Ovary (tissue), 9 donors: ENCODE measurements around the gene HSPA1L. TPM values are rescaled to one million over a fixed set of nuclear protein-coding genes. Genes with fewer than 3 reads are reported as not detected.
"Not testable (repeated sequence)": the region's sequence is repeated elsewhere in the genome, so short reads cannot be mapped to it uniquely, and the experiment has no call there.

ENCODE experiments used
- DNase-seq, 5 donors: peaks; one replicate each; pipeline ENCODE4 v3.0.0-alpha.2; 2019 to 2020
- H3K27ac ChIP-seq, 2 donors: fragments of 200-600 bp; one replicate each; pipeline versions ENCODE4 v1.5.1 to v1.8.0; 2019 to 2022
- H3K27me3 ChIP-seq: fragments of 200-600 bp; one replicate; pipeline ENCODE4 v1.8.0; 2022
- H3K36me3 ChIP-seq: fragments of 200-600 bp; sonication (generic); one replicate; pipeline ENCODE4 v1.5.1; 2019
- H3K4me1 ChIP-seq: one replicate; pipeline ENCODE4 v1.8.1; 2013; ENCODE audit warnings: mild to moderate bottlenecking, moderate library complexity; ENCODE audit not compliant: insufficient read depth
- H3K4me3 ChIP-seq: fragments of 200-600 bp; sonication (generic); one replicate; pipeline ENCODE4 v1.5.1; 2017
- H3K9me3 ChIP-seq, 2 donors: fragments of 200-600 bp in 1 of 2; sonication (generic) in 1 of 2; one replicate each; pipeline versions ENCODE4 v1.5.1 to v1.8.1; 2013 to 2019; ENCODE audit warnings: mild to moderate bottlenecking in 1 of 2, moderate library complexity in 1 of 2
- CTCF ChIP-seq, 3 donors: fragments of 450-650 bp in 2 of 3; fragments of 200-600 bp in 1 of 3; IDR thresholded peaks; one replicate each; pipeline versions ENCODE4 v1.5.1 to v1.8.0; 2016 to 2022; ENCODE audit warnings: antibody characterized with exemption in 3 of 3, mild to moderate bottlenecking in 1 of 3
- EP300 ChIP-seq: sonication (generic); formaldehyde crosslinking; IDR thresholded peaks from one replicate; pipeline ENCODE4 v1.6.1; 2017; ENCODE audit warnings: antibody characterized with exemption
- POLR2A ChIP-seq: fragments of 450-650 bp; IDR thresholded peaks from one replicate; pipeline ENCODE4 v1.6.1; 2017; ENCODE audit warnings: antibody characterized with exemption, mild to moderate bottlenecking, moderate library complexity
- WGBS, 3 donors: extraction: QIAGEN DNeasy Blood & Tissue Kit in 1 of 3; methylation state at CpG; one replicate each; pipeline versions ENCODE4 v1.1.5 to v1.1.7; 2013 to 2017; 5-methylcytosine and 5-hydroxymethylcytosine counted together
- intact Hi-C, 4 donors: fragments of 100-400 bp; cut with DNase I; formaldehyde crosslinking; loops; one replicate each; pipeline versions ENCODE4 v1.11.0 to v1.15.1; 2022 to 2023
- polyA plus RNA-seq, 2 donors: library from polyadenylated mRNA; stranded (reverse); fragments of 200-250 nt in 1 of 2; fragments of 350-450 nt in 1 of 2; fragmentation: Illumina TruSeq in 1 of 2; extraction: RNeasy Lipid Tissue Mini Kit (QIAGEN cat#74804) in 1 of 2; gene quantifications; one replicate each; pipeline ENCODE4 v1.2.3, GENCODE V29; 2013 to 2014
- total RNA-seq, 7 donors: library from RNA; depleted of rRNA in 2 of 7; stranded (reverse); fragments of >200 nt in 2 of 7; fragmentation: NEBNext Ultra II Directional in 3 of 7; extraction: Animal tissue kit (Norgen Biotek cat#: 25700) in 3 of 7; gene quantifications; one replicate each; pipeline versions ENCODE4 v1.1.0 to v1.2.4, GENCODE V29; 2016 to 2023
- donor health status: DM: no; HTN: no; CAD: no; lungs with moderate emphysema.
- donor health status: DM: no; HTN: no; CAD: no.
- donor health status: Bipolar disorder and iron deficiency.
- donor health status: DM: yes; HTN: yes; CAD: no.
- donor health status: DM: no; HTN: no; CAD: no.
- donor health status: DM: yes; HTN: yes; CAD: no.

Gene HSPA1L
- total and polyA plus RNA-seq, 9 donors = 1.3 to 6.1 (median 3.9) TPM

- Histone ChIP-seq H3K4me1 (peaks cover 6% of the 10 kb centered on the region), H3K9me3 (no peaks in the 10 kb centered on the region), H3K27ac (peak overlapping the region; percentile 93 to 96), H3K4me3 (peak overlapping the region; percentile 67), H3K27me3 (no peaks in the 10 kb centered on the region), H3K36me3 (no peaks in the 10 kb centered on the region)
- DNase-seq = peak in 1 of 5 donors; percentile 54
- WGBS, 3 donors = 1% methylated on average over 44 of the region's 44 CpGs
- intact Hi-C loops = loop anchor here in 2 of 4 donors (5.0 to 10.0 kb wide), 2 partner anchors 37 to 60 kb away; partner anchors contain the start of gene CLIC1 (in 1 of the 2)
- TF ChIP-seq CTCF (IDR thresholded peaks at IDR 0.05) (no peak), EP300 (no peak), POLR2A (no peak)
Measured at GRCh38 chr6:31794866-31795615, 20.0 kb downstream of the HSPA1L start.

- WGBS, 3 donors = 7 to 8% (median 8%) methylated on average over 7 of the region's 7 CpGs
- peak overlapping the region; percentile 67 for H3K4me3 ChIP-seq
Measured at GRCh38 chr6:31794294-31794865, 20.7 kb downstream of the HSPA1L start.

GRCh38 chr6:31793927-31794245, 21.2 kb downstream of the HSPA1L start:
- not testable (repeated sequence) for H3K4me1 ChIP-seq, H3K4me3 ChIP-seq, H3K27me3 ChIP-seq, DNase-seq, H3K36me3 ChIP-seq, H3K9me3 ChIP-seq
- 87 to 89% (median 88%) methylated on average over 6 of the region's 6 CpGs for WGBS, 3 donors
- intact Hi-C loops = loop anchor here in 1 of 4 donors (5.0 to 10.0 kb wide), 2 partner anchors 38 to 59 kb away; partner anchors contain the start of gene CLIC1
- peak overlapping the region in 1 of 2 donors; percentile 96 for H3K27ac ChIP-seq

More at GRCh38 chr6:31794294-31794865, 20.7 kb downstream of the HSPA1L start:
- no peaks in the 10 kb centered on the region for H3K36me3 ChIP-seq
- H3K9me3 ChIP-seq = no peaks in the 10 kb centered on the region
- no peak for DNase-seq
- TF ChIP-seq POLR2A = no peak
- no peak for TF ChIP-seq EP300
- no peak for TF ChIP-seq CTCF (IDR thresholded peaks at IDR 0.05)
- H3K27me3 ChIP-seq = no peaks in the 10 kb centered on the region
- H3K27ac ChIP-seq = peak overlapping the region; percentile 93 to 96
- intact Hi-C loops = loop anchor here in 1 of 4 donors (5.0 to 10.0 kb wide), 2 partner anchors 38 to 60 kb away; partner anchors contain the start of gene CLIC1
- H3K4me1 ChIP-seq = peaks cover 6% of the 10 kb centered on the region

GRCh38 chr6:31792761-31793171, 22.3 kb downstream of the HSPA1L start:
- Histone ChIP-seq H3K27ac (no peak overlapping the region), H3K27me3 (no peaks in the 10 kb centered on the region), H3K4me3 (no peak overlapping the region), H3K4me1 (peaks cover 6% of the 10 kb centered on the region), H3K9me3 (no peaks in the 10 kb centered on the region), H3K36me3 (no peaks in the 10 kb centered on the region)
- no peak for TF ChIP-seq POLR2A
- no peak for TF ChIP-seq CTCF (IDR thresholded peaks at IDR 0.05)
- no peak for TF ChIP-seq EP300
- intact Hi-C loops = loop anchor here in 1 of 4 donors (5.0 to 10.0 kb wide), 2 partner anchors 40 to 58 kb away; partner anchors contain the start of gene CLIC1
- no peak for DNase-seq
- 83 to 89% (median 87%) methylated on average over 12 of the region's 12 CpGs for WGBS, 3 donors

- Histone ChIP-seq H3K9me3 (no peaks in the 10 kb centered on the region), H3K36me3 (no peaks in the 10 kb centered on the region), H3K4me1 (peaks cover 6% of the 10 kb centered on the region), H3K4me3 (no peak overlapping the region), H3K27me3 (no peaks in the 10 kb centered on the region), H3K27ac (no peak overlapping the region)
- no peak for TF ChIP-seq POLR2A
- TF ChIP-seq EP300 = no peak
- TF ChIP-seq CTCF (IDR thresholded peaks at IDR 0.05) = no peak
- no peak for DNase-seq
- WGBS, 3 donors = 71 to 78% (median 74%) methylated on average over 3 of the region's 3 CpGs
- intact Hi-C loops = loop anchor here in 1 of 4 donors (5.0 to 10.0 kb wide), 2 partner anchors 40 to 57 kb away; partner anchors contain the start of gene CLIC1
Measured at GRCh38 chr6:31792090-31792374, 23.1 kb downstream of the HSPA1L start.
